ENCODE data around the gene IARS2.

IARS2 gene

GRCh38 chr1:220094016-220094911, at the start of gene IARS2:
IARS2 (plus strand) TSS chr1:220094132; CDS start chr1:220094217, 85 bp downstream.
- no peak for TF ChIP-seq CTCF (IDR thresholded peaks at IDR 0.05; ENCODE audit: insufficient read depth, missing control alignments)
- FAIRE-seq (no peak), DNase-seq (ENCODE audit: insufficient read length, low spot score) (peak; percentile 84)

- TF ChIP-seq CTCF (IDR thresholded peaks at IDR 0.05; ENCODE audit: insufficient read depth, missing control alignments): no peak
- DNase-seq (ENCODE audit: insufficient read length, low spot score): no peak
- FAIRE-seq: no peak
Measured at GRCh38 chr1:220044678-220045355, 49.1 kb upstream of the IARS2 start.

- no peak for FAIRE-seq
- DNase-seq (ENCODE audit: insufficient read length, low spot score): no peak
- TF ChIP-seq CTCF (IDR thresholded peaks at IDR 0.05; ENCODE audit: insufficient read depth, missing control alignments): no peak
Measured at GRCh38 chr1:220045356-220046051, 48.4 kb upstream of the IARS2 start.

- DNase-seq (ENCODE audit: insufficient read length, low spot score) (peak; percentile 95), FAIRE-seq (peak; percentile 98)
- TF ChIP-seq CTCF (IDR thresholded peaks at IDR 0.05; ENCODE audit: insufficient read depth, missing control alignments): peak; percentile 57
Measured at GRCh38 chr1:220046052-220046930, 47.6 kb upstream of the IARS2 start, which contains the start of gene EPRS1. EPRS1 (minus strand) TSS chr1:220046505; CDS start chr1:220046388, 117 bp downstream.

- no peak for TF ChIP-seq CTCF (IDR thresholded peaks at IDR 0.05; ENCODE audit: insufficient read depth, missing control alignments)
- DNase-seq (ENCODE audit: insufficient read length, low spot score): no peak
- FAIRE-seq: no peak
Measured at GRCh38 chr1:220056374-220056773, 37.6 kb upstream of the IARS2 start.

- no peak for DNase-seq (ENCODE audit: insufficient read length, low spot score)
- FAIRE-seq: peak; percentile 79
- no peak for TF ChIP-seq CTCF (IDR thresholded peaks at IDR 0.05; ENCODE audit: insufficient read depth, missing control alignments)
Measured at GRCh38 chr1:220060876-220061275, 33.1 kb upstream of the IARS2 start.
